ENCODE results near the gene TNFRSF13B. TPM values are rescaled to one million over a fixed set of nuclear protein-coding genes. Genes with fewer than 3 reads are reported as not detected.
A peak's percentile ranks its signal among the peaks of the same experiment; 100 is the strongest.
"Not testable (repeated sequence)": the region's sequence is repeated elsewhere in the genome, so short reads cannot be mapped to it uniquely, and the experiment has no call there.

TNFRSF13B gene
- total RNA-seq, 2 donors from 2014 or later, result 2.3 TPM; not detected in 1

DNA sequence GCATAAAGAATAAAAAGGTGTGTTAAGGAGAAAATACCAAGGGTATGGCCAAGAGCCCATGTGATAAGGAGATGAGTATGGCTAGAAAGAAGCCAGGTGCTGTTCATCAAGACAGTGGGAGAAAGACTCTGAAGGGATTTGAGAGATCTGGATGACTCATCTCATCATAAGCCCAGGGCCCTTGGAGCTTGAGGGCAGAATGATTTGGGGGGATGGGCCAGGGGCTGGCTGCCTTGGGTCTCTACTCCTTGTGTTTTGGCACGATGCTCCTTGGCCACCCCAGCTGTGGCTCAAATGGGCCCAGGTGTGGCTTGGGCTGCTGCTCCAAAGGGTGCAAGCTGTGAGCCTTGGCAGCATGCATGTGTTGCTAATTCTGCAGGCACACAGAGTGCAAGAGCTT is 14.5 kb upstream of the TNFRSF13B start:
- no peak overlapping the region for H3K4me3 Mint-ChIP-seq
- H3K27ac Mint-ChIP-seq, result no peak overlapping the region
- no peaks in the 10 kb centered on the region for H3K36me3 Mint-ChIP-seq
- no peak for DNase-seq (ENCODE audit: low spot score)
- peaks cover 33 to 46% of the 10 kb centered on the region in 2 donors for H3K4me1 Mint-ChIP-seq (ENCODE audit: low read depth in 2 of 2)
- no peaks in the 10 kb centered on the region for H3K9me3 Mint-ChIP-seq
- no peak for ATAC-seq
- no peaks in the 10 kb centered on the region for H3K27me3 Mint-ChIP-seq

DNA sequence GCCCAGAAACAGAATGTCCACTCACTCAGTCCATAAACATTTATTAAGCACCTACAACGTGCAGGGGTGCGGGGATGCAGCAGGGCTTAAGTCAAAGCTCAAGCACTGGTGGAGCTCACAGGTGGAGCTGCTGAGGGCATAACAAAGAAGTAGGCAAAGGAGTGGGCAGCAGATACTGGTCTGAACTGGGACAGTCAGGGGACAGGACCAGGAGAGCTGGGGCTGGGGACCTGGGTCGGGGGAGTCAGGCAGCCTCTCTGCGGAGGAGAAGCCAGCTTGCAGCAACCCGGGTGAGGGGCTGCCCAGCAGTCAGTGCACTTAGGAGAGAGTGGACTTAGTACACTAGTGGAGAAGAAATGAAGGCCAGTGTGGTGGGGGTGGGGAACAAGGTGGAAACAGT is 10.0 kb upstream of the TNFRSF13B start:
- peaks cover 0 to 3% of the 10 kb centered on the region in 2 donors for H3K27me3 Mint-ChIP-seq
- DNase-seq (ENCODE audit: low spot score), result no peak

DNA sequence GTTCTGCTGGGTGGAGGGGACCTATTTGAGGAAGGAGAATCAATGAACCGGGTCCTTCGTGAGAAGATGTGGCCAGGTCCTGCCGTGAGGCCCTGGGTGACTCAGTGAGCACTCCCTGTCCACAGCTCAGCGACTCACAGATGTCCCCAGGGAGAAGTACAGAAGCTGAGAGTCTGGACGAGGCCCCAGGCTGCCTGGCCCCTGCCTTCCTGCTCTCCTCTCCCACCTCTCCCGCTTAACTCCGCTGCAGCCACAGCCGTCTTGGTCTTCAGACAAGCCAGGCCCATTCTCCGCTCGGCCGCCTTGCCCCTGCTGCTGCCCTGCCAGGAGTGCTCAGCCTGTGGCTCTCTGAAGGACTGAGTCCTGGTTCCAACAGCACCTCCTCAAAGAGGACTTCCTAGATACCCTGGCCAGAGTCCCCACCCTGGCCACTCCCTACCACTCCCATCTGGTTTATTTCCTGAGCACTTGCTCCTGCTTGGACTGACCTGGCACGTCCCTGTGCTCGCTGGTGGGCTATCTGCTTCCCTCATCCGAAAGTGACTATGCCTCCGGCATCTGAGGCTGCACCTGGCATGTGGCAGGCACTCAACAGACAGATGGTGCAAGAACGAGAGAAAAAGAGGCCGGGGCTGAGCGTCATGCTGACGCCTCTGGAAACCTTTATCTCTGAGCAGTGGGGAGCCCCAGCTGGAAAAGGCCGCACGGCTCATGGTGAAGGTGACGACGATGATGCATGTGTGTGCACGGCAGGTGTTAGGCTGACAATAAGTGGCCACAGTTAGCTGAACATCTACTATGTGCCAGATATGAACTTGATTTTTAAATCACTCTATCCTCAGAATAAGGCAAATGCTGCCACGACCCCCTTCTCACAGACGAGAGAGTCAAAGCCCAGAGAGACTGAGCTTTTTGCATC is 9.2 kb upstream of the TNFRSF13B start:
- H3K4me3 Mint-ChIP-seq, result no peak overlapping the region
- no peaks in the 10 kb centered on the region for H3K36me3 Mint-ChIP-seq
- no peak for ATAC-seq
- no peak for DNase-seq (ENCODE audit: low spot score)
- H3K27me3 Mint-ChIP-seq, result peaks cover 0 to 3% of the 10 kb centered on the region in 2 donors
- no peak overlapping the region for H3K27ac Mint-ChIP-seq
- H3K4me1 Mint-ChIP-seq (ENCODE audit: low read depth in 2 of 2), result peaks cover 14 to 29% of the 10 kb centered on the region in 2 donors
- no peaks in the 10 kb centered on the region for H3K9me3 Mint-ChIP-seq

More for the DNA sequence above, 10.0 kb upstream of the TNFRSF13B start:
- peaks cover 13 to 23% of the 10 kb centered on the region in 2 donors for H3K4me1 Mint-ChIP-seq (ENCODE audit: low read depth in 2 of 2)
- peak in 1 of 2 donors; percentile 55 for ATAC-seq
- no peak overlapping the region for H3K4me3 Mint-ChIP-seq
- H3K36me3 Mint-ChIP-seq, result no peaks in the 10 kb centered on the region
- H3K9me3 Mint-ChIP-seq, result no peaks in the 10 kb centered on the region
- H3K27ac Mint-ChIP-seq, result no peak overlapping the region

DNA sequence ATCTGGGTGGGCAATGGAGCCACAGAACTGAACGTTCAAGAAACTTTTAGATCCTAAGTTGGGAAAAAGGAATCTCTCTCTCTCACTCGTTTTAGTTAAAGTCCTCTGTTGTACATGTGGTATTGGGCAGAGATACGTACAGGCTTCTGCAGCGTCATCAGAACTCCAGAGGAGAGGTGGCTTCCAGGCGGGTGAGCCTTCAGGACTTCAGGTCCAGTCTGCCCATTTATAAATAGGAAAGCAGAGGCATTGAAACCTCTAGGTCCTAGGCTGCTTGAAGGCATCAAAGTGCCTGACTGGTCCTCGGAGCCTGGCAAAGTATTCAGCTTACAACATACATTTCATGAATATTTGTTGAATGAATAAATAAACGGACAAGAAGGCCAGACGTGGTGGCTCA is 8.1 kb upstream of the TNFRSF13B start:
- H3K9me3 Mint-ChIP-seq, result no peaks in the 10 kb centered on the region

DNA sequence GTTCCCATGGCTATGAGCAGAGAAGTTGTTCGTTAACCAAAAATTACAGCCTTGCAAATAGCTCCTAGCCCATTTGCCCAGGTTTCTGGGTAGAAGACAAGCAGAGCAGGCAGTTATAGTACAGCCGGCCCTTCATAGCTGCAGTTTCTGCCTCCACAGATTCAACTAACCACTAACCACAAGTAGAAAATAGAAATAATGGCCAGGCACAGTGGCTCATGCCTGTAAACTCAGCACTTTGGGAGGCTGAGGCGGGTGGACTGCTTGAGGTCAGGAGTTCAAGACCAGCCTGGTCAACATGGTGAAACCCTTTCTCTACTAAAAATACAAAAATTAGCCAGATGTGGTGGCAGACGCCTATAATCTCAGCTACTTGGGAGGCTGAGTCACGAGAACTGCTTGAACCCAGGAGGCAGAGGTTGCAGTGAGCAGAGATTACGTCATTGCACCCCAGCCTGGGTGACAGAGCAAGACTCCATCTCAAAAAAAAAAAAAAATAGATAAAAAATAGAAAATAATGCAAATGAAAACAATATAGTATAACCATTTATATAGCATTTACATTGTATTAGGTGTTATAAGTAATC is 7.4 kb upstream of the TNFRSF13B start:
- not testable (repeated sequence) for H3K36me3 Mint-ChIP-seq; H3K27ac Mint-ChIP-seq; ATAC-seq; DNase-seq (ENCODE audit: low spot score); H3K4me3 Mint-ChIP-seq; H3K27me3 Mint-ChIP-seq; H3K9me3 Mint-ChIP-seq
- peaks cover 16 to 39% of the 10 kb centered on the region in 2 donors for H3K4me1 Mint-ChIP-seq (ENCODE audit: low read depth in 2 of 2)

More for the DNA sequence above, 8.1 kb upstream of the TNFRSF13B start:
- Mint-ChIP-seq H3K27ac (no peak overlapping the region), H3K4me1 (ENCODE audit: low read depth in 2 of 2) (peaks cover 16 to 37% of the 10 kb centered on the region in 2 donors), H3K27me3 (peaks cover 0 to 5% of the 10 kb centered on the region in 2 donors), H3K36me3 (no peaks in the 10 kb centered on the region), H3K4me3 (no peak overlapping the region)
- no peak for DNase-seq (ENCODE audit: low spot score)
- no peak for ATAC-seq

DNA sequence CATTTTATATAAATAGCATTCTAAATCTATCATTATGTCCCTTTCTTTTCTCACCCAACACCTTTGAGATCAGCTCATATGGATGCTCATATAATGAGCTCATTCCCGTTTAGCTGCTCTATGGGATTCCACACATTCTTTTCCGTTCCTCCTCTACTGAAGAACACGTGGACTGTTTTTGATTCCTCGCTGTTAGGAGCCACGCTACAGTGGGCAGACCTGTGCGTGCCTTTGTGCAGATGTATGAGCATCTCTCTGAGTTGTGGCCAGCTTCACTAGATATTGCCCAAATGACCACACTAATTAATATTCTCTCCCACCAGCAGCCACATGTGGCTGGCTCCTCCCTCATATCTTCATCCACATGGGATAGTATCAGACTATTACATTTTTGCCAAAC is 6.0 kb upstream of the TNFRSF13B start:
- no peaks in the 10 kb centered on the region for H3K9me3 Mint-ChIP-seq
- H3K36me3 Mint-ChIP-seq, result no peaks in the 10 kb centered on the region
- peak overlapping the region; percentile 67 for H3K4me3 Mint-ChIP-seq
- peaks cover 0 to 8% of the 10 kb centered on the region in 2 donors for H3K27me3 Mint-ChIP-seq
- DNase-seq (ENCODE audit: low spot score) (no peak), ATAC-seq (no peak)
- peaks cover 16 to 34% of the 10 kb centered on the region in 2 donors for H3K4me1 Mint-ChIP-seq (ENCODE audit: low read depth in 2 of 2)
- H3K27ac Mint-ChIP-seq, result peak overlapping the region in 1 of 2 donors; percentile 71

DNA sequence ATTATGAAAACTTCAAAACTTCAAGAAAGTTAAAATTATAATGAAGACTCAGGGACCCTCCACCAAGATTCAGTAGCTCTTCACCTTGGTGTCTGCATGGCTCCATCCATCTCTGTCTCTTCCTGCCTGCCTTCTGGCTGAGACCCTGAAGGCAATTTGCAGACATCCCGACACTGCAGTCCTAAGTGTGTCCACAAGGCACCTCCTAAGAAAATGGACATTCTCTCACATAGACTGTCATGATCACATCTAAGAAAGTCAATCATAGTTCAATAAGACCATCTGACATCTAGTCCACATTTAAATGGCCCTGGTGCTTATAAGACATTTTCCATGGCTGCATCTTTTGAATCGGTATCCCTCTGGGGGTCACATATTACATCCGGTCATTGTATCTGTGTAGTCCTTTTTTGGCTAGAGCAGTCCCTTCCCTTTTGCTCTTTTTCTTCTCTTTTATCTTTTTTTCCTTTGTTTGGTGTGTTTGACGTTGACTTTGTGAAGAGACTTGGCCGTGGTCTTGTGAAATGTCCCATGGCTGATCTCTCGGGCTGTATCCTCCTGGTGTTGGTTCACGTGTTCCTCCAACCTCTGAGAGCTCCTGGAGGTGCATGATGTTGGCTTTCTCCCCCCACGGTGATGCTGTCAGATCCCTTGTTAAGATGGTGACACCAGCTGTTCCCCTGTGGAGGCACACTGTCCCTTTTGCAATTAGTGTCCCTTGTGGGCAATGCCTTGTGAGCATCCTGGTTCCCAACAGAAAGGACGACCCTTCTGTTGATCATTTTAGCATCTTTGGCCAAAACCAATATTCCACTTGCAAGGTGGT is 5.0 kb upstream of the TNFRSF13B start:
- ATAC-seq (no peak), DNase-seq (ENCODE audit: low spot score) (no peak)
- H3K4me1 Mint-ChIP-seq (ENCODE audit: low read depth in 2 of 2), result peaks cover 16 to 34% of the 10 kb centered on the region in 2 donors
- H3K27ac Mint-ChIP-seq, result peak overlapping the region in 1 of 2 donors; percentile 71
- peak overlapping the region; percentile 67 for H3K4me3 Mint-ChIP-seq
- H3K27me3 Mint-ChIP-seq, result peaks cover 0 to 8% of the 10 kb centered on the region in 2 donors
- no peaks in the 10 kb centered on the region for H3K9me3 Mint-ChIP-seq
- H3K36me3 Mint-ChIP-seq, result no peaks in the 10 kb centered on the region

DNA sequence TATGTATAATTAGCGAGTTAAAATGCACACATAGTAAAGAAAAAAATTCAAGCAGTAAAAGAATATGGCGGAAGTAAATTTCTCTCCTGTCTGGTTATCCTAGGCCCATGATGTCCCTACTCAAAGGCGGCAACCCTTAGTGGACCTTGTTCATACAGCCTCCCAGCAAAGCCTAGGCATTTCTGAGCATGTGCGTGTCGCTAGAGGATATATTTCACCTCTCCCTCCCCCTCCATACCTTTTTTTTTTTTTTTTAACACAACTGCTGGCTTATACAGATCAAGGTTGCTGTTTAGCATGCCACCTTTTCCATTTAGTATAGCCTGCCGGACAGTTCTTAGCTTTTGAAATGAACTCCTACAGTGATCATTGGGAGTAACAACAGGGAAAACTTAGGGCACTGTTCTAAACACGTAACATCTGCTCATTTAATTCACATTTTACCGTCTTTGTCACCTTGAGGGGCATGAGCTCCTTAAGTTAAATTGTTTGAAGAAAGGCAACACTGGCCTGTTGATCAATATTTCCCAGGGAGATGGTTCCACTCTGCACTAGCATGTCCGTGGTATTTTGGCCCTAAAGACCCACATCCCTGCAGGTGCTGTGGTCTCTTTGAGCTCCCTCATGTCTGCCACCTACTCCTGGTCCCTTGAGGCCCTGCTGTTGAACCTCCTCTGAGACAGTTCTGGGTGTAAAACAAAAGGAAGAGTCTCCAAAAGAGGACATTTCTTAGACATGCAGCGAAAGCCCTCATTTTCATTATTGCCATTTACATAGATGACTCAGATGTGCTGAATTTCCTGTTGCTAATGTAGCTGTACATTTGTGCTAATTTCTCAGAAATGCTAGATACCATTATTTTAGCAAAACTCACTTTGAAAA is 4.1 kb upstream of the TNFRSF13B start:
- Mint-ChIP-seq H3K9me3 (no peaks in the 10 kb centered on the region), H3K4me3 (peak overlapping the region; percentile 67), H3K36me3 (no peaks in the 10 kb centered on the region), H3K27ac (peak overlapping the region; percentile 62 to 71), H3K4me1 (ENCODE audit: low read depth in 2 of 2) (peaks cover 16 to 34% of the 10 kb centered on the region in 2 donors), H3K27me3 (peaks cover 0 to 8% of the 10 kb centered on the region in 2 donors)
- DNase-seq (ENCODE audit: low spot score) (no peak), ATAC-seq (peak in 1 of 2 donors; percentile 49)

DNA sequence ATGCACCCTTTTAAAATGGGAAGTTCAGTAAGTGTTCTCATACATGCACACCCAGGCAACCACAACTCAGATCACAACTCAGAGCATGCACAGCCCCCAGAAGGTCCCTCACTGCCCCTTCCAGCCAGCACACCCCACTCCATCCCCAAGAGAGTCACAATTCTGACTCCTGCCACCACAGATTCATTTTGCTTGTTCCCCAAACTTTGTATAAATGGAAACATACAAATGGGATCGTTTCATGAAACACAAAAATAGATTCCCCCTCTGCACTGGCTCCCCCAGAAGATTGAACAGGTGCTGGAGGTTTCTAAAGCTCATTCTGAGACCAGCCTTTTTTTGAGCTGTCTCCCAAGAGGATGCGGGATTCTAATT is 3.3 kb upstream of the TNFRSF13B start:
- Mint-ChIP-seq H3K4me3 (no peak overlapping the region), H3K27me3 (peaks cover 0 to 8% of the 10 kb centered on the region in 2 donors)
- ATAC-seq, result no peak

DNA sequence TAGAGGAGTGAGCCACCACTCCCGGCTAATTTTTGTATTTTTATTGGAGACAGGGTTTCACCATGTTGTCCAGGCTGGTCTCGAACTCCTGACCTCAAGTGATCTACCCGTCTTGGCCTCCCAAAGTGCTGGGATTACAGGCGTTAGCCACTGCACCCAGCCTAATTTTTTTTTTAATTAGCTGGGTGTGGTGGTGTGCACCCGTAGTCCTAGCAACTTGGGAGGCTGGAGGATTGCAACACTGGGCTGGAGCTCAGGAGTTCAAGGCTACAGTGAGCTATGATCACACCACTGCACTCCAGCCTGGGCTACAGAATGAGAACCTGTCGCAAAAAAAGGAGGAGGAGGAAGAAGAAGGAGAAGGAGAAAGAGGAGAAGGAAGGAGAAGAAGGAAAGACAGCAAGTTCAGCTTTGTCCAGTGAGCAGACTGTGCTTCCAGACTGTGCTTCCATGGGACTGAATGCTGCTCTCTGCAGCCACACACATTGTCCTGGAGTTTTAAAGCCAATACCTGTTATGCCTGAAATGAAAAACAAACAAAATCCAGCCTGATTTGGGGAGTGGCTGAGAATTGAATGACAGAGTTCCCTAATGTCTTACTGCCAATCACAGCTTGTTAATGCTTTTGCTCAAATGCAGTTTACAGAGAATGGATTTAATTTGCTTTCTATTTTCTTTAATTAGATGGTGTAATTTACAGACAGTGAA is 2.8 kb upstream of the TNFRSF13B start:
- peak overlapping the region in 1 of 2 donors; percentile 71 for H3K27ac Mint-ChIP-seq
- peaks cover 16 to 34% of the 10 kb centered on the region in 2 donors for H3K4me1 Mint-ChIP-seq (ENCODE audit: low read depth in 2 of 2)
- no peaks in the 10 kb centered on the region for H3K36me3 Mint-ChIP-seq
- H3K27me3 Mint-ChIP-seq, result peaks cover 0 to 8% of the 10 kb centered on the region in 2 donors
- ATAC-seq (no peak), DNase-seq (ENCODE audit: low spot score) (no peak)
- H3K4me3 Mint-ChIP-seq, result no peak overlapping the region
- H3K9me3 Mint-ChIP-seq, result no peaks in the 10 kb centered on the region

More for the DNA sequence above, 3.3 kb upstream of the TNFRSF13B start:
- peak overlapping the region in 1 of 2 donors; percentile 71 for H3K27ac Mint-ChIP-seq
- peaks cover 16 to 34% of the 10 kb centered on the region in 2 donors for H3K4me1 Mint-ChIP-seq (ENCODE audit: low read depth in 2 of 2)
- no peaks in the 10 kb centered on the region for H3K9me3 Mint-ChIP-seq
- DNase-seq (ENCODE audit: low spot score), result no peak
- no peaks in the 10 kb centered on the region for H3K36me3 Mint-ChIP-seq

DNA sequence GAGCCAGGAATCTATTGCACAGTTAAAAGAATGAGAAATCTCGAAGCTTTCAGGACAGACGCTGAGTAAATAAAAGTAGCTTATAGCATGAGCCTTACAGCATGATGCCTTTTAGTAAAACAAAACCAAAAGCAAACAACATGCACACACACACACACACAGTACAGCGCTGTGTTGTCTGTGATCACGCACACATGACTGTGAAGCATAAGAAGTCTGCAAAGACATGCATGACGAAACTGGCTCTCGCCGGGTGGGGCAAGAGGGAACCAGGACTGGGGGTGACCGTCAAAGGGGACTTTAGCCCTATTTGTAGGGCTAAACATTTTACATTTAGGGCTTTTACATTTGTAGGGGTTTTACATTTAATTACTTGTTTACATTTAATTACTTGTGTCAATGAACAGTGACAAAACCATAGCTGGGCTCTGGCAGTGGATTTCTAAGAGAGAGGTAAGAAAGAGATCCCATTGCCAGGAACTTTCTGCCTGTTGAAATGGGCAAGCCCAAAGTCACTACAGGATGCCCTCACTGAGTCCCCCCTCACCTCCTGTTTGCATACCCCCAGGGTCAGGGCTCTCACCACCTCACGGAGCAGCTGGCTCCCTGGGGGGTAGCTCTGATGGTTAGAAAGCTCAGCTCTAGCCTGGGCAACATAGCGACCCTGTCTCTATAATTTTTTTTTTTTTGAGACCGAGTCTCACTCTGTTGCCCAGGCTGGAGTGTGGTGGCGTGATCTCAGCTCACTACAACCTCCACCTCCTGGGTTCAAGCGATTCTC is 2.0 kb upstream of the TNFRSF13B start:
- ATAC-seq, result no peak
- H3K36me3 Mint-ChIP-seq, result no peaks in the 10 kb centered on the region
- H3K9me3 Mint-ChIP-seq, result no peaks in the 10 kb centered on the region
- no peak overlapping the region for H3K27ac Mint-ChIP-seq
- peaks cover 15 to 34% of the 10 kb centered on the region in 2 donors for H3K4me1 Mint-ChIP-seq (ENCODE audit: low read depth in 2 of 2)
- peaks cover 0 to 7% of the 10 kb centered on the region in 2 donors for H3K27me3 Mint-ChIP-seq
- no peak for DNase-seq (ENCODE audit: low spot score)
- no peak overlapping the region for H3K4me3 Mint-ChIP-seq

DNA sequence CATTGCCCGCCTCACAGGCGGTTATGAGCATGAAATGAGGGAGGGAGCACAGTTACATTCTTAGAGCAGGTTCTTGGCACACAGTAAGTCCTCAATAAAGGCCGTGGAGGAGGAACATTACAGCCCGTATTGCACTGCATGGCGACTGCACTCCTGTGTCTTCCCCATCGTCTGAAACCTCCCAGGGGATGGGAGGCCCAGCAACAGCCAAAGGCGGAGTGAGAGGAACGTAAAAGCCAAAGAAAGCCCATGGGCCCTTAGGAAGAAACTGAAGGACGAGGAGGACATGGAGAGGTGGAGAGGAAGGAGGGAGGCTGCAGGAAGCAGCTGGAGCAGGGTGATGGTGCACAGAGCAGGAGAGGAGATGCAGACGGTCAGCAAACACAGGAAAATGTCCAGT is 1.1 kb upstream of the TNFRSF13B start:
- DNase-seq (ENCODE audit: low spot score); H3K4me3 Mint-ChIP-seq; ATAC-seq; H3K36me3 Mint-ChIP-seq; H3K9me3 Mint-ChIP-seq; H3K27me3 Mint-ChIP-seq: not testable (repeated sequence)
- H3K4me1 Mint-ChIP-seq (ENCODE audit: low read depth in 2 of 2), result peaks cover 11 to 30% of the 10 kb centered on the region in 2 donors
- peak overlapping the region in 1 of 2 donors; percentile 57 for H3K27ac Mint-ChIP-seq
